Jurkat, Clone E6-1 (cell line): Measurements from ENCODE around the gene TPRG1L.

ENCODE experiments used
- DNase-seq: peaks from one replicate; pipeline ENCODE4 v3.0.0-alpha.2; 2011; ENCODE audit warnings: low read depth, low spot score
- H3K4me3 ChIP-seq: 2 replicates; pipeline ENCODE4 v1.5.1; 2011; ENCODE audit warnings: mild to moderate bottlenecking, low read length, control low read depth, moderate library complexity

Gene TPRG1L

GRCh38 chr1:3604997-3605823 is 19.6 kb upstream of the TPRG1L start:
- DNase-seq = no peak
- no peak overlapping the region for H3K4me3 ChIP-seq

- DNase-seq = no peak
- no peak overlapping the region for H3K4me3 ChIP-seq
Measured at GRCh38 chr1:3606779-3607702, 17.8 kb upstream of the TPRG1L start.

GRCh38 chr1:3607703-3608065 is 17.1 kb upstream of the TPRG1L start:
- no peak for DNase-seq
- H3K4me3 ChIP-seq = no peak overlapping the region

- H3K4me3 ChIP-seq = no peak overlapping the region
- no peak for DNase-seq
Measured at GRCh38 chr1:3608154-3608553, 16.7 kb upstream of the TPRG1L start.

- DNase-seq = no peak
- no peak overlapping the region for H3K4me3 ChIP-seq
Measured at GRCh38 chr1:3609016-3609768, 15.6 kb upstream of the TPRG1L start.

GRCh38 chr1:3609769-3610526 is 14.9 kb upstream of the TPRG1L start:
- no peak for DNase-seq
- no peak overlapping the region for H3K4me3 ChIP-seq

- peak overlapping the region; percentile 39 for H3K4me3 ChIP-seq
- no peak for DNase-seq
Measured at GRCh38 chr1:3610527-3611169, 14.2 kb upstream of the TPRG1L start.

GRCh38 chr1:3611170-3612019 is 13.4 kb upstream of the TPRG1L start, which contains the start of gene MEGF6:
TSS of gene MEGF6 (minus strand) at chr1:3611508. CDS start at chr1:3611268, 240 bp downstream.
- DNase-seq = peak; percentile 69
- H3K4me3 ChIP-seq = peak within 1 kb of the TSS; percentile 39

GRCh38 chr1:3612123-3612522 is 12.7 kb upstream of the TPRG1L start:
- peak overlapping the region; percentile 37; the same call in 1 of the 2 replicates for H3K4me3 ChIP-seq
- DNase-seq = no peak

- no peak overlapping the region for H3K4me3 ChIP-seq
- DNase-seq = no peak
Measured at GRCh38 chr1:3614755-3615742, 9.8 kb upstream of the TPRG1L start.

GRCh38 chr1:3616861-3617260 is 8.0 kb upstream of the TPRG1L start:
- no peak overlapping the region for H3K4me3 ChIP-seq
- DNase-seq = no peak

- no peak overlapping the region for H3K4me3 ChIP-seq
- no peak for DNase-seq
Measured at GRCh38 chr1:3617806-3618345, 6.9 kb upstream of the TPRG1L start.

GRCh38 chr1:3618531-3618880 is 6.3 kb upstream of the TPRG1L start:
- no peak overlapping the region for H3K4me3 ChIP-seq
- DNase-seq = no peak

- peak; percentile 71 for DNase-seq
- no peak overlapping the region for H3K4me3 ChIP-seq
Measured at GRCh38 chr1:3618881-3619671, 5.7 kb upstream of the TPRG1L start.

GRCh38 chr1:3620708-3621107 is 4.1 kb upstream of the TPRG1L start:
- no peak for DNase-seq
- H3K4me3 ChIP-seq = no peak overlapping the region
